ENCODE data around the gene ATP2B2. TPM values are rescaled to one million over a fixed set of nuclear protein-coding genes. Genes with fewer than 3 reads are reported as not detected.

ATP2B2 gene
- total RNA-seq, 1 donor from 2014 or later = not detected

DNA sequence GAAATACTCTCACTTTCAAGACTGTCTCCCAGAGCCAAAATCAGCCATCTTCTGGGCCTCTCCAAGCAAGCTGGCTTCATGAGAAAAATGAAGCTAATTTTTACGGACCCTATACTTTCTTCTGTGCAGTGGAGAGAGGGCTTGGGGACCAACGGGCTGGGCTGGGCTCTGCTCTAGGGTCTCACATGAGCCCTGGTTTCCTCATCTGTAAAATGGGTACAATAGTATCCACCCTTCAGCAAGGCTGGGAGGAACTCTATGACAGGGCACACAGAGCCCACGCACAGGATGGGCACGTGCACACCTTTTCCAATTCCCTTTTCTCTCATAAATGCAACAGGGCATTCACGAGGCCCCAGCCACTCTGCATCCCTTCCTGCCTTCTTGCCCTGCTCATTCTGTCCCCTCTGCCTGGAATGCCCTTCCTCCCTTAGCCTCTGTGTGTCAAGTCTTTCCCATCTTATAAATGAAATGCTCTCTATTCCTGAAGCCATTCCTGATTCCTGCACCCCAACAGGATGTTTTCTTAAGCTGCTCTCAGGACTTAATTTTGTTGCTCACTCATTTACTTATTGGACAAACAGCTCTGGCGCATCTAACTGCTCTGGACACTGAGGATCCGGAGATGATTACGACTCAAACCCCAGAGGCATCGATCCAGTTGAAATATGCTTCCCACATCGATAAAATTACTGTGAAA, 151.6 kb downstream of the ATP2B2 start:
- H3K4me3 Mint-ChIP-seq = no peak overlapping the region
- no peak overlapping the region for H3K27ac Mint-ChIP-seq

DNA sequence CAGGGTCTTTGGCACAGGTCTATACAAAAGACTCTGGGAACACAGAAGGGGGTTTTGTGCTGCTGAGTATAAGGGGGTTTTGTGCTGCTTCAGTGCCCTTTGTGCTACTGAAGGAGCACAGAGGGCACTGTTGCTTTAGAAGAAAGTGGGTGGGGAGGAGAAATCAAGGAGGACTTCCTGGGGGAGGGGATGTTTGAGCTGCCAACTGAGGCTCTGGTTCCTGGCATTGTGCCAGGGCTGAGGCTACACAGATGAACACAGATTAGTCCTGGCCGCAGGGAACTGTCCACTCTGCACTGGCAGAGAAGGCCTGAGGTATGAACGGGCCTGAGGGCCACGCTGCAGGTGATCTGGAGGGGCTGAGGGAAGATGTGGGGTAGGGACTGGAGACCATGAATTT, 152.2 kb downstream of the ATP2B2 start:
- TF ChIP-seq, protein P1, sequence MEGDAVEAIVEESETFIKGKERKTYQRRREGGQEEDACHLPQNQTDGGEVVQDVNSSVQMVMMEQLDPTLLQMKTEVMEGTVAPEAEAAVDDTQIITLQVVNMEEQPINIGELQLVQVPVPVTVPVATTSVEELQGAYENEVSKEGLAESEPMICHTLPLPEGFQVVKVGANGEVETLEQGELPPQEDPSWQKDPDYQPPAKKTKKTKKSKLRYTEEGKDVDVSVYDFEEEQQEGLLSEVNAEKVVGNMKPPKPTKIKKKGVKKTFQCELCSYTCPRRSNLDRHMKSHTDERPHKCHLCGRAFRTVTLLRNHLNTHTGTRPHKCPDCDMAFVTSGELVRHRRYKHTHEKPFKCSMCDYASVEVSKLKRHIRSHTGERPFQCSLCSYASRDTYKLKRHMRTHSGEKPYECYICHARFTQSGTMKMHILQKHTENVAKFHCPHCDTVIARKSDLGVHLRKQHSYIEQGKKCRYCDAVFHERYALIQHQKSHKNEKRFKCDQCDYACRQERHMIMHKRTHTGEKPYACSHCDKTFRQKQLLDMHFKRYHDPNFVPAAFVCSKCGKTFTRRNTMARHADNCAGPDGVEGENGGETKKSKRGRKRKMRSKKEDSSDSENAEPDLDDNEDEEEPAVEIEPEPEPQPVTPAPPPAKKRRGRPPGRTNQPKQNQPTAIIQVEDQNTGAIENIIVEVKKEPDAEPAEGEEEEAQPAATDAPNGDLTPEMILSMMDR (IDR thresholded peaks at IDR 0.05; ENCODE audit: unreplicated experiment) = no peak
- H3K4me1 Mint-ChIP-seq = no peaks in the 10 kb centered on the region
- no peak overlapping the region for H3K27ac Mint-ChIP-seq
- H3K4me3 Mint-ChIP-seq = no peak overlapping the region
- H3K36me3 Mint-ChIP-seq = no peaks in the 10 kb centered on the region
- no peak for DNase-seq (ENCODE audit: low spot score in 2 of 2, unreplicated experiment in 2 of 2)
- peaks cover 16% of the 10 kb centered on the region for H3K27me3 Mint-ChIP-seq (ENCODE audit: low read depth)
- no peaks in the 10 kb centered on the region for H3K9me3 Mint-ChIP-seq

More for the DNA sequence above, 151.6 kb downstream of the ATP2B2 start:
- no peaks in the 10 kb centered on the region for H3K9me3 Mint-ChIP-seq
- DNase-seq (ENCODE audit: low spot score in 2 of 2, unreplicated experiment in 2 of 2) = no peak
- TF ChIP-seq, protein P1 (IDR thresholded peaks at IDR 0.05; ENCODE audit: unreplicated experiment) = no peak
- peaks cover 16% of the 10 kb centered on the region for H3K27me3 Mint-ChIP-seq (ENCODE audit: low read depth)
- H3K4me1 Mint-ChIP-seq = no peaks in the 10 kb centered on the region
- no peaks in the 10 kb centered on the region for H3K36me3 Mint-ChIP-seq

DNA sequence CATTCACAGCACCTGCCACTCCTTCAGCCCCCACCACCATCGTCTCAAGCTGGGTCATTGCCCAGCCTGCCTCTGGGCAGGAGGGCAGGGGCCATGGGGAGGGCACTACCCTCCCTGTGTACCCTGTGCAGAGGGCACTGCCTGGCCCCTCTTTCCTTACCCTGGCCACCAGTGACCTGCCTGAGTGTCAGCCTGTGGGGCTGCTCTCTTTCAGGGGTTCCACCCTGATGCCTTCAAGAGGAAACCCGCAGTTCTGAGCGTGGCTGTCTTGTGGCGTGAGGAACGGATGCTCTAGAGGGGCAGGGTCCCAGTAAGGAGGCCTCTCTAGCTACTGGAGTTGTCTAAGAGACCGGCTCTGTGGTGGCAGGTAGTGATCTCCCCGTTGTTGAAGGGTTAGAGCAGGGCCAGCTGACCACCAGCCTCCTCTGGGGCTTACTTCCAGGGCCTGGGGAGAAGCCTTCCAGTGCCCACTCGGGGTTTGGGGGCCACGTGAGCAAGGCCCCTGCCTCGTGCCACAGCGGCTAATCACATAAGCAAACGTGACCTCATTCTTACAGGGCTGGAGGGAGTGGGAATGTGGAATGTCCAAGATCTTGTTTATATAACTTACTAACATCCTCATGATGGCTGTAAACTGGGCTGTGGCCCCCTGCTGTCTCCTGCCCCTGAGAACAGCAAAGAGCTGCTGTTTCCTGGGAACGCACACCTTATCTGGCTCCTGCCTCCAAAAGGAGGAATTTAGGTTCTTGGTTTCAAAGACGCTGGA, 153.1 kb downstream of the ATP2B2 start:
- Mint-ChIP-seq H3K27ac (no peak overlapping the region), H3K27me3 (ENCODE audit: low read depth) (peaks cover 16% of the 10 kb centered on the region), H3K4me3 (no peak overlapping the region), H3K9me3 (no peaks in the 10 kb centered on the region), H3K36me3 (no peaks in the 10 kb centered on the region), H3K4me1 (no peaks in the 10 kb centered on the region)
- TF ChIP-seq, protein P1 (IDR thresholded peaks at IDR 0.05; ENCODE audit: unreplicated experiment) = no peak
- DNase-seq (ENCODE audit: low spot score in 2 of 2, unreplicated experiment in 2 of 2) = no peak

DNA sequence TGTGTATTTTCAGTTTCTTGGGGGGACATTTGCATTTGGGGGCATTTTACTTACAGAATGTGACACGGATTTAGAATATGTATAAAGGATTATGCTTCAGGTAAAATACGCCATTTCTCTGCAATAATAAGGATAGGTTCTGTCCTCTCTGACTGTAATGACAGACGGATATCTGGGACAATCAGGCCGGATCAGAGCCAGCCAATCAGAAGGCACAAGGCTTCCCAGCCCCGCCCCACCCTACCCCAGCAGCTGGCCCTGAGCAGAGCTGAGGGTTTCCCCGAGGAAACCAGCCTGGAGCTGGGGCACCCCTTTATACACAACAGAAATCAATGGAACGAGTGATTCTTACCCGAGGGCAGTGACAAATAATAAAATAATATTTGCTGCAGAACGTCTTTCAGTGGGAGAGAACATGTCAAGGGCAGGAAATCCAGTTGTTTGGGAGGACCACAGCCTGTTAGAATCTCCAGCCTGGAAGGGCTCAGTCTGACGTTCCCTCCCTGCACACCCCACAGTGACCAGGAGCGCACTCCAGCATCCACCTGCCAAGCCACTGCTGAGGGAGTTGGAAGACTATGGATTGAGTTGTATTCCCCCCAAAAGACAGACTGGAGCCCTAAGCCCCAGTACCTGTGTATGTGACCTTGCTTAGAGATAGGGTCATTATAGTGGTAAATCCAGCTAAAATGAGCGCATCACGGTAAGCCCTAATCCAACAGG, 154.2 kb downstream of the ATP2B2 start:
- no peak for DNase-seq (ENCODE audit: low spot score in 2 of 2, unreplicated experiment in 2 of 2)
- Mint-ChIP-seq H3K36me3 (no peaks in the 10 kb centered on the region), H3K4me3 (no peak overlapping the region), H3K27me3 (ENCODE audit: low read depth) (peaks cover 16% of the 10 kb centered on the region), H3K9me3 (no peaks in the 10 kb centered on the region), H3K4me1 (no peaks in the 10 kb centered on the region), H3K27ac (no peak overlapping the region)
- TF ChIP-seq, protein P1 (IDR thresholded peaks at IDR 0.05; ENCODE audit: unreplicated experiment) = no peak

DNA sequence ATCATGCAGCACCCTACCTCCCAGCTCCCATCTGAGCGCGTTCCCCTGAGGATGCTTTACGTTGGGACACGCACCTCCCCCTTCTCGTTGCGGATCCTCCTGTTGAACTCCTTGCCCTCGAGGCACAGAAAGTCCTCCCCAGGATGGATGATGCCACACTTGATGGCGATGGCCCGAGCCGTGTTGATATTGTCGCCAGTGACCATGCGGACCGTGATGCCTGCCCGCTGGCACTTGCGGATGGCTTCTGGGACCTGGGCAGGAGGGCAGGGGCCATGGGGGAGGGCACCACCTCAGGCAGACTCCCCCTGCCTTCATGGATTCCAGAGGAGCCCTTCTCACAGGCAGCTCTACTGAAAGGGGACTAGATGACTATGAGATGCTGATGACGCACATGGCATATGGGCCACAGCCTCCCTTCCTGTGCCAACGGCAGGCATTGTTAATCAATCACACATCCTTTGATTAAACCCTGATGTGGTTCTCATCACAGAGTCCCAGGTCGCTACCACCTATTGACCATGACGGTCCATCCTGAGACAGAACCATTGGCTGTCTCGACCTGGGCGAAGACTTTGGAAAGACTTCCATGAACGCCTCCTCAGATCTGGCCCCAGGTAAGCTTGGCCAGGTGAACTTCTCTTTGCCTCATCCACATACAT, 154.9 kb downstream of the ATP2B2 start:
- no peak for DNase-seq (ENCODE audit: low spot score in 2 of 2, unreplicated experiment in 2 of 2)
- no peaks in the 10 kb centered on the region for H3K9me3 Mint-ChIP-seq
- TF ChIP-seq, protein P1 (IDR thresholded peaks at IDR 0.05; ENCODE audit: unreplicated experiment) = no peak
- no peaks in the 10 kb centered on the region for H3K4me1 Mint-ChIP-seq
- H3K4me3 Mint-ChIP-seq = no peak overlapping the region
- peaks cover 16% of the 10 kb centered on the region for H3K27me3 Mint-ChIP-seq (ENCODE audit: low read depth)
- H3K27ac Mint-ChIP-seq = no peak overlapping the region
- H3K36me3 Mint-ChIP-seq = no peaks in the 10 kb centered on the region
